HepG2 (cell line): ENCODE measurements around the gene KRTAP5-10. TPM values are rescaled to one million over a fixed set of nuclear protein-coding genes. Genes with fewer than 3 reads are reported as not detected.
"Not testable (repeated sequence)": the region's sequence is repeated elsewhere in the genome, so short reads cannot be mapped to it uniquely, and the experiment has no call there.

ENCODE experiments used
- ATAC-seq: fragments of 200-7000 bp; cut with Tn5 transposase; 3 replicates; pipeline ENCODE4 v1.9.1; 2020; ENCODE audit warnings: mild to moderate bottlenecking, moderate library complexity
- BruUV-seq: library from RNA; stranded (reverse); fragments of 400-500 nt; replicated peaks from 2 replicates; lab custom pipeline; 2021; lab: Mats Ljungman, UMichigan
- CTCF ChIA-PET: fragments of 300-600 bp; formaldehyde crosslinking; extraction: SDS; loops from one replicate; lab custom pipeline; 2021; ENCODE audit warnings: low total read pairs, inconsistent platforms, low intra/inter-chr PET ratio; lab: Yijun Ruan, JAX
- POLR2A ChIA-PET: fragments of 350-600 bp; sonication (Branson Sonifier 250); formaldehyde crosslinking; loops from one replicate; lab custom pipeline; 2020; ENCODE audit warnings: antibody characterized with exemption, inconsistent platforms; lab: Yijun Ruan, JAX
- DNase-seq: peaks from one replicate; pipeline ENCODE4 v3.0.0-alpha.2; 2015; ENCODE audit warnings: low spot score
- FAIRE-seq: peaks from 3 replicates; lab custom pipeline; 2011; peaks lifted over from hg19 to GRCh38; lab: Jason Lieb, UNC
- H2AFZ ChIP-seq: one replicate; pipeline ENCODE4 v1.6.1; 2011; ENCODE audit warnings: low read length, inconsistent platforms
- H3K27ac ChIP-seq: fragments of 300-600 bp; 3 replicates; pipeline ENCODE4 v1.8.0; 2011; ENCODE audit warnings: mixed run types, mild to moderate bottlenecking, mixed read lengths, low read length, inconsistent platforms; ENCODE audit not compliant: insufficient read depth; ENCODE audit errors: extremely low read length
- H3K27me3 ChIP-seq, 2 experiments: fragments of 200-600 bp in 1 of 2; 2 replicates in 1 of 2; 3 replicates in 1 of 2; pipeline versions ENCODE4 v1.6.0 to v1.8.0; 2011; ENCODE audit warnings: low read length in 2 of 2, mild to moderate bottlenecking in 2 of 2, moderate library complexity in 2 of 2, inconsistent platforms in 1 of 2; ENCODE audit not compliant: insufficient read depth in 2 of 2, control insufficient read depth in 1 of 2
- H3K36me3 ChIP-seq, 2 experiments: fragments of 200-600 bp in 1 of 2; replicated peaks in 1 of 2; 2 replicates in 1 of 2; 3 replicates in 1 of 2; pipeline versions ENCODE4 v1.5.1 to v1.8.0; 2011; ENCODE audit warnings: low read length in 2 of 2, inconsistent platforms in 1 of 2; ENCODE audit not compliant: insufficient read depth in 2 of 2, control insufficient read depth in 1 of 2
- H3K4me1 ChIP-seq: 2 replicates; pipeline ENCODE4 v1.5.1; 2012; ENCODE audit warnings: low read length, inconsistent platforms; ENCODE audit not compliant: insufficient read depth
- H3K4me2 ChIP-seq: 2 replicates; pipeline ENCODE4 v1.6.0; 2011; ENCODE audit warnings: low read depth, low read length, inconsistent platforms
- H3K4me3 ChIP-seq, 3 experiments: fragments of 200-600 bp in 1 of 3; sonication (generic), shearing (Covaris generic) in 1 of 3; replicated peaks in 1 of 3; 2 replicates each; pipeline ENCODE4 v1.5.1; 2011 to 2016; ENCODE audit warnings: low read length in 3 of 3, inconsistent platforms in 2 of 3, low read depth in 2 of 3, mild to moderate bottlenecking in 2 of 3, control low read depth in 1 of 3, mixed read lengths in 1 of 3; ENCODE audit not compliant: insufficient read depth in 1 of 3
- H3K79me2 ChIP-seq: one replicate; pipeline ENCODE4 v1.6.1; 2011; ENCODE audit warnings: low read length, inconsistent platforms; ENCODE audit not compliant: insufficient read depth
- H3K9ac ChIP-seq: 2 replicates; pipeline ENCODE4 v1.6.0; 2011; ENCODE audit warnings: mild to moderate bottlenecking, low read depth, low read length, inconsistent platforms; ENCODE audit not compliant: insufficient read depth
- H3K9me3 ChIP-seq: 2 replicates; pipeline ENCODE4 v1.5.1; 2012; ENCODE audit warnings: mild to moderate bottlenecking, low read length
- H4K20me1 ChIP-seq: 2 replicates; pipeline ENCODE4 v1.6.0; 2011; ENCODE audit warnings: inconsistent platforms, mild to moderate bottlenecking, low read length, moderate library complexity; ENCODE audit not compliant: insufficient read depth
- ASH2L ChIP-seq: fragments of 300-600, 200-600 bp; sonication (generic); IDR thresholded peaks from 2 replicates; pipeline ENCODE4 v1.7.0; 2017; ENCODE audit warnings: low read depth, mild to moderate bottlenecking, moderate library complexity, mixed read lengths, low read length; ENCODE audit not compliant: insufficient read length
- HNF4A ChIP-seq: sonication (generic); formaldehyde crosslinking; IDR thresholded peaks from 2 replicates; pipeline ENCODE4 v1.4.0; 2020; ENCODE audit warnings: missing genetic modification reagents
- HNF4G ChIP-seq, 2 experiments: sonication (generic) in 1 of 2; formaldehyde crosslinking in 1 of 2; IDR thresholded peaks; 2 replicates each; pipeline versions ENCODE4 v1.4.0 to v1.6.1; 2011 to 2020; ENCODE audit warnings: borderline replicate concordance in 2 of 2, low read depth in 2 of 2, mild to moderate bottlenecking in 2 of 2, low read length in 1 of 2, missing genetic modification reagents in 1 of 2, moderate library complexity in 1 of 2
- NCOR1 ChIP-seq: fragments of 200-600 bp; sonication (generic); IDR thresholded peaks from 2 replicates; pipeline ENCODE4 v1.7.0; 2017; ENCODE audit warnings: antibody characterized with exemption, low read length, borderline replicate concordance
- SOX6 ChIP-seq, 2 experiments: fragments of 450-650 bp in 1 of 2; sonication (generic) in 1 of 2; formaldehyde crosslinking in 1 of 2; IDR thresholded peaks; 2 replicates each; pipeline versions ENCODE4 v1.4.0 to v1.6.1; 2017 to 2020; ENCODE audit warnings: antibody characterized with exemption in 1 of 2, mild to moderate bottlenecking in 1 of 2, missing genetic modification reagents in 1 of 2
- TEAD3 ChIP-seq: optimal IDR thresholded peaks from 2 replicates; pipeline ENCODE3; 2016; ENCODE audit warnings: borderline replicate concordance
- YY1 ChIP-seq: IDR thresholded peaks from 2 replicates; pipeline ENCODE4 v1.6.1; 2011; ENCODE audit warnings: low read length, low read depth, moderate library complexity, mild to moderate bottlenecking; ENCODE audit not compliant: insufficient read depth, insufficient replicate concordance
- ZNF644 ChIP-seq: IDR thresholded peaks from 2 replicates; pipeline ENCODE4 v1.6.1; 2016; ENCODE audit warnings: low read depth
- WGBS: methylation state at CpG from one replicate; pipeline ENCODE4 v1.1.6; 2017; ENCODE audit warnings: low lambda C conversion rate; 5-methylcytosine and 5-hydroxymethylcytosine counted together
- in situ Hi-C: cut with HindIII; loops from 2 replicates; pipeline ENCODE4 v1.10.0; 2017; ENCODE audit warnings: low pct_unique_long_range_greater_than_20kb; ENCODE audit not compliant: extremely low pct_ligation_motif_present
- intact Hi-C: fragments of 100-400 bp; cut with micrococcal nuclease; formaldehyde crosslinking; loops from one replicate; pipeline ENCODE4 v1.10.0; 2022; ENCODE audit not compliant: unreplicated experiment
- polyA plus RNA-seq, 8 experiments: library from polyadenylated mRNA; depleted of rRNA in 3 of 8; stranded (reverse) in 7 of 8; unstranded in 1 of 8; fragments of >200 nt; fragmentation: Illumina TruSeq in 4 of 8; extraction: Trizol in 4 of 8; gene quantifications; 2 replicates each; pipeline versions ENCODE4 v1.2.1 to v1.2.3, GENCODE V29; 2011 to 2016; ENCODE audit warnings: low read depth in 4 of 8, missing spikeins in 1 of 8, mixed read lengths in 1 of 8; ENCODE audit not compliant: insufficient read depth in 1 of 8
- total RNA-seq, 5 experiments: library from RNA; depleted of rRNA; stranded (reverse); fragments of >200 nt; fragmentation: Illumina TruSeq; extraction: Trizol; gene quantifications; 2 replicates each; pipeline ENCODE4 v1.2.3, GENCODE V29; 2016; ENCODE audit warnings: low read depth in 1 of 5
- TF ChIP-seq, protein P1 (sequence below): sonication (generic); formaldehyde crosslinking; conservative IDR thresholded peaks from 2 replicates; pipeline ENCODE4 v1.4.0; 2020; ENCODE audit warnings: mild to moderate bottlenecking, missing genetic modification reagents, moderate library complexity

The KRTAP5-10 gene
- total and polyA plus RNA-seq, 2 of the 13 experiments (the other 11 are each of a cell fraction or from before 2014, with no cell fraction given): not detected

DNA sequence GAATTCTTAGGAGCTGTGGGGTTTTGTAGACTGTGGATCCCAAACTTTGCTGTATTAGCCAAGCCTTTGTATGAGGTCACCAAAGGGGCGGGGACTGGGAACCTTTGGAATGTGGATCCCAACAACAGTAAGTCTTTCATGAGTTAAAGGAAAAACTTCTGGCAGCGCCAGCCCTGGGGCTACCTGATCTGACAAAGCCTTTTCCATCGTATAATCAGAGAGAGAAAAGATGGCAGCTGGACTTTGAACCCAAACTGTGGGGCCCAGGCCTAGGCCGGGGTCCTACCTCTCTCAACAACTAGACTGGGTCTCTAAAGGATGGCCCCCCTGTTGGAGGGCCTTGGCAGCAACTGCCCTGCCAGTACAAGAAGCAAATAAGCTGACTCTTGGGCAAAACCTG, 23.0 kb downstream of the KRTAP5-10 start:
- H3K9me3 ChIP-seq; H3K79me2 ChIP-seq; intact Hi-C loops; H4K20me1 ChIP-seq; H3K36me3 ChIP-seq; H3K9ac ChIP-seq; BruUV-seq; FAIRE-seq; ATAC-seq; H3K27me3 ChIP-seq; in situ Hi-C loops; CTCF ChIA-PET; H2AFZ ChIP-seq; TF ChIP-seq SOX6 (IDR thresholded peaks at IDR 0.05); HNF4G (CRISPR knock-in tag; IDR thresholded peaks at IDR 0.05; ENCODE audit: borderline replicate concordance, low read depth): not testable (repeated sequence)
- H3K4me1 ChIP-seq: peaks cover 30% of the 10 kb centered on the region
- H3K4me2 ChIP-seq: peak overlapping the region; percentile 66
- POLR2A ChIA-PET: interaction anchor here (1.0 to 1.4 kb wide), 2 partner anchors 8 to 135 kb away, joined by 4 to 5 read pairs; partner anchors contain the start of gene NADSYN1
- peak; percentile 80 for DNase-seq
- no CpG with 5 or more reads among the region's 4 CpGs for WGBS
- peak overlapping the region; percentile 30 for H3K27ac ChIP-seq
- peak; percentile 29; the same call in 1 of the 2 replicates for TF ChIP-seq SOX6 (CRISPR knock-in tag; IDR thresholded peaks at IDR 0.05)
- peak; percentile 68 for TF ChIP-seq HNF4G (IDR thresholded peaks at IDR 0.05; ENCODE audit: borderline replicate concordance, low read depth, low read length)
- peak; percentile 19 for TF ChIP-seq TEAD3 (CRISPR knock-in tag)
- TF ChIP-seq NCOR1: peak; percentile 59
- TF ChIP-seq, protein P1, sequence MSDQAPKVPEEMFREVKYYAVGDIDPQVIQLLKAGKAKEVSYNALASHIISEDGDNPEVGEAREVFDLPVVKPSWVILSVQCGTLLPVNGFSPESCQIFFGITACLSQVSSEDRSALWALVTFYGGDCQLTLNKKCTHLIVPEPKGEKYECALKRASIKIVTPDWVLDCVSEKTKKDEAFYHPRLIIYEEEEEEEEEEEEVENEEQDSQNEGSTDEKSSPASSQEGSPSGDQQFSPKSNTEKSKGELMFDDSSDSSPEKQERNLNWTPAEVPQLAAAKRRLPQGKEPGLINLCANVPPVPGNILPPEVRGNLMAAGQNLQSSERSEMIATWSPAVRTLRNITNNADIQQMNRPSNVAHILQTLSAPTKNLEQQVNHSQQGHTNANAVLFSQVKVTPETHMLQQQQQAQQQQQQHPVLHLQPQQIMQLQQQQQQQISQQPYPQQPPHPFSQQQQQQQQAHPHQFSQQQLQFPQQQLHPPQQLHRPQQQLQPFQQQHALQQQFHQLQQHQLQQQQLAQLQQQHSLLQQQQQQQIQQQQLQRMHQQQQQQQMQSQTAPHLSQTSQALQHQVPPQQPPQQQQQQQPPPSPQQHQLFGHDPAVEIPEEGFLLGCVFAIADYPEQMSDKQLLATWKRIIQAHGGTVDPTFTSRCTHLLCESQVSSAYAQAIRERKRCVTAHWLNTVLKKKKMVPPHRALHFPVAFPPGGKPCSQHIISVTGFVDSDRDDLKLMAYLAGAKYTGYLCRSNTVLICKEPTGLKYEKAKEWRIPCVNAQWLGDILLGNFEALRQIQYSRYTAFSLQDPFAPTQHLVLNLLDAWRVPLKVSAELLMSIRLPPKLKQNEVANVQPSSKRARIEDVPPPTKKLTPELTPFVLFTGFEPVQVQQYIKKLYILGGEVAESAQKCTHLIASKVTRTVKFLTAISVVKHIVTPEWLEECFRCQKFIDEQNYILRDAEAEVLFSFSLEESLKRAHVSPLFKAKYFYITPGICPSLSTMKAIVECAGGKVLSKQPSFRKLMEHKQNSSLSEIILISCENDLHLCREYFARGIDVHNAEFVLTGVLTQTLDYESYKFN (CRISPR knock-in tag): peak; percentile 51
- peak; percentile 28 for TF ChIP-seq YY1
- TF ChIP-seq ASH2L: peak; percentile 34
- TF ChIP-seq HNF4A: peak; percentile 71
- peak; percentile 39; the same call in 1 of the 2 replicates for TF ChIP-seq ZNF644
- peak overlapping the region in 1 of 3 experiments; percentile 16; a peak in 2 of 6 replicates for H3K4me3 ChIP-seq
